K562 (cell line): ENCODE data around the gene ODAPH.

ENCODE experiments used
- ATF4 ChIP-seq: fragments of 450-650 bp; formaldehyde crosslinking; IDR thresholded peaks from 2 replicates; pipeline ENCODE4 v1.4.0; 2022; ENCODE audit warnings: mild to moderate bottlenecking, moderate library complexity
- CBFB ChIP-seq: sonication (generic); formaldehyde crosslinking; IDR thresholded peaks from 2 replicates; pipeline ENCODE4 v1.4.0; 2020; ENCODE audit warnings: mild to moderate bottlenecking, missing genetic modification reagents
- CTCF ChIP-seq, 3 experiments: IDR thresholded peaks in 2 of 3; conservative IDR thresholded peaks in 1 of 3; 2 replicates each; pipeline ENCODE4 v1.5.1; 2011 to 2012; ENCODE audit warnings: low read length in 3 of 3, mild to moderate bottlenecking in 3 of 3, control low read depth in 2 of 3, improper control_type of control experiment in 1 of 3, inconsistent platforms in 1 of 3, low read depth in 1 of 3, mixed read lengths in 1 of 3, moderate library complexity in 1 of 3; ENCODE audit not compliant: insufficient read depth in 2 of 3
- FOS ChIP-seq: IDR thresholded peaks from 3 replicates; pipeline ENCODE4 v1.6.1; 2011; ENCODE audit not compliant: insufficient read length; ENCODE audit errors: extremely low read depth
- GATA2 ChIP-seq: sonication (generic); formaldehyde crosslinking; IDR thresholded peaks from 2 replicates; pipeline ENCODE4 v1.4.0; 2020; ENCODE audit warnings: mild to moderate bottlenecking, missing genetic modification reagents
- MEIS2 ChIP-seq: fragments of 450-650 bp; IDR thresholded peaks from 2 replicates; pipeline ENCODE4 v1.6.1; 2014; ENCODE audit warnings: mild to moderate bottlenecking; ENCODE audit not compliant: partially characterized antibody
- NCOA2 ChIP-seq, 2 experiments: fragments of 450-650 bp; IDR thresholded peaks; 2 replicates each; pipeline ENCODE4 v1.6.1; 2018; ENCODE audit warnings: mild to moderate bottlenecking in 2 of 2, moderate library complexity in 1 of 2; ENCODE audit not compliant: partially characterized antibody in 2 of 2
- NFIC ChIP-seq: fragments of 450-650 bp; IDR thresholded peaks from 2 replicates; pipeline ENCODE4 v1.6.1; 2017; ENCODE audit warnings: mild to moderate bottlenecking, inconsistent platforms
- NR1H2 ChIP-seq: sonication (generic); formaldehyde crosslinking; IDR thresholded peaks from 2 replicates; pipeline ENCODE4 v1.4.0; 2020; ENCODE audit warnings: mild to moderate bottlenecking, missing genetic modification reagents
- NR3C1 ChIP-seq: sonication (generic); formaldehyde crosslinking; IDR thresholded peaks from 2 replicates; pipeline ENCODE4 v1.8.1; 2022; ENCODE audit warnings: missing genetic modification reagents
- POLR2AphosphoS5 ChIP-seq: IDR thresholded peaks from 2 replicates; pipeline ENCODE4 v1.6.1; 2011; ENCODE audit warnings: mild to moderate bottlenecking, low read depth, low read length, moderate library complexity; ENCODE audit not compliant: control insufficient read depth, insufficient read depth
- ZBTB40 ChIP-seq, 2 experiments: fragments of 450-650 bp in 1 of 2; sonication (generic) in 1 of 2; formaldehyde crosslinking in 1 of 2; IDR thresholded peaks; 2 replicates each; pipeline versions ENCODE4 v1.7.1 to v1.9.0; 2016 to 2022; ENCODE audit warnings: inconsistent platforms in 1 of 2, mild to moderate bottlenecking in 1 of 2, missing genetic modification reagents in 1 of 2

- TF ChIP-seq CTCF (IDR thresholded peaks at IDR 0.05 in 2 of 3, conservative IDR thresholded peaks at IDR 0.05 in 1 of 3; ENCODE audit: insufficient read depth in 2 of 3, low read depth in 1 of 3, low read length in 3 of 3) (no peak), ATF4 (CRISPR knock-in tag) (no peak), FOS (no peak), MEIS2 (no peak), ZBTB40 (IDR thresholded peaks at IDR 0.05) (no peak), ZBTB40 (CRISPR knock-in tag; IDR thresholded peaks at IDR 0.05) (no peak), NCOA2 (IDR thresholded peaks at IDR 0.05; ENCODE audit: partially characterized antibody in 2 of 2) (no peak), NR3C1 (no peak), NFIC (no peak), POLR2AphosphoS5 (no peak), NR1H2 (no peak), GATA2 (CRISPR knock-in tag) (no peak), CBFB (CRISPR knock-in tag) (no peak)
Observed at GRCh38 chr4:75599647-75600046, 43.8 kb downstream of the ODAPH start.
